ENCODE measurements around the gene NT5C.

- TF ChIP-seq ZNF112 (tag by site-specific recombination; IDR thresholded peaks at IDR 0.05) (no peak), ZBTB49 (tag by site-specific recombination; IDR thresholded peaks at IDR 0.05; ENCODE audit: low read depth) (no peak), YY1 (tag by site-specific recombination; IDR thresholded peaks at IDR 0.05) (no peak), ZNF488 (tag by site-specific recombination; IDR thresholded peaks at IDR 0.05) (no peak), ZBTB26 (tag by site-specific recombination; optimal IDR thresholded peaks at IDR 0.05) (no peak), REST (tag by site-specific recombination; IDR thresholded peaks at IDR 0.05) (no peak), ZNF473 (tag by site-specific recombination; IDR thresholded peaks at IDR 0.05) (no peak), ZNF248 (tag by site-specific recombination; IDR thresholded peaks at IDR 0.05) (no peak), ZNF629 (tag by site-specific recombination; IDR thresholded peaks at IDR 0.05) (no peak), ZFHX2 (tag by site-specific recombination; conservative IDR thresholded peaks at IDR 0.05) (no peak), ZBTB7A (tag by site-specific recombination; IDR thresholded peaks at IDR 0.05; ENCODE audit: low read depth) (no peak), CTCF (tag by site-specific recombination; IDR thresholded peaks at IDR 0.05) (no peak), TCF7L2 (IDR thresholded peaks at IDR 0.05; ENCODE audit: borderline replicate concordance, low read depth, low read length) (no peak)
Measured at GRCh38 chr17:75174996-75175395, 43.5 kb upstream of the NT5C start.

Data from HEK293 (cell line).